ENCODE data around the gene WDR88. TPM values are rescaled to one million over a fixed set of nuclear protein-coding genes. Genes with fewer than 3 reads are reported as not detected.

WDR88 gene
- total and polyA plus RNA-seq, 2 of the 13 experiments (the other 11 are each of a cell fraction or from before 2014, with no cell fraction given): not detected

DNA sequence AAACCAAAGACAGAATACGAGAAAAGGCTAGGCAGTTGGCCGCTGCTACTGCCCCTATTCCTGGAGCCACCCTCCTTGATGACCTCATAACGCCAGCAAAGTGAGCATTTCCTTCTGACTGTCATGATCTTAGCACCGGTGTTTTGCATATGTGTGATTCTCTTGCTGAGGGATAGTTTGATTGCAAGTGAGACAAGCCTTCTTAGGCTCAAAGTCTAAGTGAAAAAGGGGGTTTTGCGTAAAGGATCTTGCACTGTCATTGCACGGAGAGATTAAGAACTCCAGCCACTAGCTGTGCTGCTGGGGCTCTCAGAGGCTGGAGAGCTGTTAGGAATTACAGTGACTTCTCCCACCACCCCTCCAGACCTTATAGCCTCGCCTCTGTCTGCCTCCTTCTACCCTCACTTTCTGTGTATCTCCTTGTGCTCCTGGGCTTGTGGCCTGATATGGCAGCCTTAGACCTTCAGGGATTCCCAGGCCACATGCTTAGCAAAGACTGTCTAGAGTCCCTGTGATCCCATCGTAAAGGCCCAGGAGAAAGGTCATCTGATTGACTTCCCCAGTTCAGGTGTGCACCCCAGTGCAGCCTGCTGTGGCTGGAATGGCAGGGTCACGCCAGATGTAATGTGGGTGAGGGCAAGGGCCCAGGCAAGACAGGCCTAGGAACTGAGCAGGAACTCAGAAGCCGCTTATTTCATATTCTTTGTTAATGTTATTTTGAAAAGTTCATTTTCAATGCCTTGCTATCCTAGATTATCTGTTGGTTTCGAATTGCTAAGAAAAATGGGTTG lies 38.3 kb upstream of the WDR88 start:
- no peak for DNase-seq (ENCODE audit: low spot score)
- no peak overlapping the region for H2AFZ ChIP-seq (ENCODE audit: low read length)
- FAIRE-seq: no peak
- no peaks in the 10 kb centered on the region for H3K79me2 ChIP-seq (ENCODE audit: insufficient read depth, low read length)
- ATAC-seq: no peak
- in situ Hi-C loops (cut with HindIII; ENCODE audit: extremely low pct_ligation_motif_present, low pct_unique_long_range_greater_than_20kb) (no loop called here), intact Hi-C loops (cut with micrococcal nuclease; ENCODE audit: unreplicated experiment) (no loop called here)
- POLR2A ChIA-PET: no interaction called here
- 98% methylated on average over 11 of the region's 11 CpGs for WGBS (ENCODE audit: low lambda C conversion rate)
- no peak overlapping the region for H3K4me2 ChIP-seq (ENCODE audit: low read depth, low read length)
- TF ChIP-seq HHEX (CRISPR knock-in tag; IDR thresholded peaks at IDR 0.05) (no peak), ZNF12 (CRISPR knock-in tag; IDR thresholded peaks at IDR 0.05) (no peak), KDM5A (IDR thresholded peaks at IDR 0.05; ENCODE audit: borderline replicate concordance, low read length) (no peak), ATF7 (IDR thresholded peaks at IDR 0.05) (0 out of 2 replicates have a peak, but pooled peaks have one; percentile 29), ATF7 (CRISPR knock-in tag; IDR thresholded peaks at IDR 0.05) (no peak)
- TF ChIP-seq, protein P1, sequence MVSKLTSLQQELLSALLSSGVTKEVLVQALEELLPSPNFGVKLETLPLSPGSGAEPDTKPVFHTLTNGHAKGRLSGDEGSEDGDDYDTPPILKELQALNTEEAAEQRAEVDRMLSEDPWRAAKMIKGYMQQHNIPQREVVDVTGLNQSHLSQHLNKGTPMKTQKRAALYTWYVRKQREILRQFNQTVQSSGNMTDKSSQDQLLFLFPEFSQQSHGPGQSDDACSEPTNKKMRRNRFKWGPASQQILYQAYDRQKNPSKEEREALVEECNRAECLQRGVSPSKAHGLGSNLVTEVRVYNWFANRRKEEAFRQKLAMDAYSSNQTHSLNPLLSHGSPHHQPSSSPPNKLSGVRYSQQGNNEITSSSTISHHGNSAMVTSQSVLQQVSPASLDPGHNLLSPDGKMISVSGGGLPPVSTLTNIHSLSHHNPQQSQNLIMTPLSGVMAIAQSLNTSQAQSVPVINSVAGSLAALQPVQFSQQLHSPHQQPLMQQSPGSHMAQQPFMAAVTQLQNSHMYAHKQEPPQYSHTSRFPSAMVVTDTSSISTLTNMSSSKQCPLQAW (CRISPR knock-in tag; IDR thresholded peaks at IDR 0.05): no peak
- H4K20me1 ChIP-seq (ENCODE audit: insufficient read depth, low read length): no peaks in the 10 kb centered on the region
- CTCF ChIA-PET (ENCODE audit: low intra/inter-chr PET ratio, low total read pairs): no interaction called here
- no peak overlapping the region for H3K9ac ChIP-seq (ENCODE audit: insufficient read depth, low read depth, low read length)
- no peak overlapping the region for H3K27ac ChIP-seq (ENCODE audit: extremely low read length, insufficient read depth, low read length)
- H3K27me3 ChIP-seq (ENCODE audit: control insufficient read depth in 1 of 2, insufficient read depth in 2 of 2, low read length in 2 of 2): no peaks in the 10 kb centered on the region
- peaks cover 15 to 57% of the 10 kb centered on the region in 2 experiments for H3K36me3 ChIP-seq (replicated peaks in 1 of 2; ENCODE audit: control insufficient read depth in 1 of 2, insufficient read depth in 2 of 2, low read length in 2 of 2)
- no peak overlapping the region for H3K4me3 ChIP-seq (replicated peaks in 1 of 3; ENCODE audit: insufficient read depth in 1 of 3, low read depth in 2 of 3, low read length in 3 of 3)
- peaks cover 15% of the 10 kb centered on the region for H3K4me1 ChIP-seq (ENCODE audit: insufficient read depth, low read length)
- no peaks in the 10 kb centered on the region for H3K9me3 ChIP-seq (ENCODE audit: low read length)
- no TSS peak for BruUV-seq (replicated peaks)
